Activated B cell treated with CpG ODN at 0.5 μM for 24 hours (primary cell): ENCODE data around the gene TMEM63B. TPM values are rescaled to one million over a fixed set of nuclear protein-coding genes. Genes with fewer than 3 reads are reported as not detected.

Experiments used
- ATAC-seq: fragments of 200-7000 bp; cut with Tn5 transposase; one replicate; pipeline ENCODE4 v1.10.0; 2021; ENCODE audit warnings: low read depth, mild to moderate bottlenecking, moderate library complexity
- CTCF ChIA-PET: fragments of 350-600 bp; sonication (Branson Sonifier 250); formaldehyde crosslinking; loops from one replicate; lab custom pipeline; 2021; ENCODE audit warnings: antibody characterized with exemption; lab: Charles Lee
- POLR2A ChIA-PET: fragments of 350-600 bp; sonication (Branson Sonifier 250); formaldehyde crosslinking; loops from one replicate; lab custom pipeline; 2021; ENCODE audit warnings: antibody characterized with exemption; lab: Charles Lee
- DNase-seq: peaks from one replicate; pipeline ENCODE4 v3.0.0; 2022
- H3K27ac Mint-ChIP-seq: one replicate; pipeline ENCODE4 v1.8.0; 2020; ENCODE audit warnings: mixed read lengths
- H3K27me3 Mint-ChIP-seq: one replicate; pipeline ENCODE4 v1.8.0; 2021; ENCODE audit warnings: mixed read lengths
- H3K36me3 Mint-ChIP-seq: one replicate; pipeline ENCODE4 v1.8.0; 2021; ENCODE audit warnings: low read depth, mixed read lengths
- H3K4me1 Mint-ChIP-seq: one replicate; pipeline ENCODE4 v1.8.0; 2021; ENCODE audit warnings: mixed read lengths
- H3K4me3 Mint-ChIP-seq: one replicate; pipeline ENCODE4 v1.8.0; 2020; ENCODE audit warnings: mild to moderate bottlenecking, mixed read lengths
- H3K9me3 Mint-ChIP-seq: one replicate; pipeline ENCODE4 v1.8.0; 2020; ENCODE audit warnings: mixed read lengths
- CTCF ChIP-seq: fragments of 200-600 bp; IDR thresholded peaks from one replicate; pipeline ENCODE4 v1.8.0; 2022; ENCODE audit warnings: antibody characterized with exemption, mild to moderate bottlenecking
- intact Hi-C: fragments of 100-400 bp; cut with micrococcal nuclease; formaldehyde crosslinking; loops from one replicate; pipeline ENCODE4 v1.15.1; 2024
- total RNA-seq: library from RNA; stranded (reverse); gene quantifications from 2 replicates; pipeline ENCODE4 v1.2.3, GENCODE V29; 2022

TMEM63B gene
- 12.3 and 13.9 TPM in 2 replicates for total RNA-seq

DNA sequence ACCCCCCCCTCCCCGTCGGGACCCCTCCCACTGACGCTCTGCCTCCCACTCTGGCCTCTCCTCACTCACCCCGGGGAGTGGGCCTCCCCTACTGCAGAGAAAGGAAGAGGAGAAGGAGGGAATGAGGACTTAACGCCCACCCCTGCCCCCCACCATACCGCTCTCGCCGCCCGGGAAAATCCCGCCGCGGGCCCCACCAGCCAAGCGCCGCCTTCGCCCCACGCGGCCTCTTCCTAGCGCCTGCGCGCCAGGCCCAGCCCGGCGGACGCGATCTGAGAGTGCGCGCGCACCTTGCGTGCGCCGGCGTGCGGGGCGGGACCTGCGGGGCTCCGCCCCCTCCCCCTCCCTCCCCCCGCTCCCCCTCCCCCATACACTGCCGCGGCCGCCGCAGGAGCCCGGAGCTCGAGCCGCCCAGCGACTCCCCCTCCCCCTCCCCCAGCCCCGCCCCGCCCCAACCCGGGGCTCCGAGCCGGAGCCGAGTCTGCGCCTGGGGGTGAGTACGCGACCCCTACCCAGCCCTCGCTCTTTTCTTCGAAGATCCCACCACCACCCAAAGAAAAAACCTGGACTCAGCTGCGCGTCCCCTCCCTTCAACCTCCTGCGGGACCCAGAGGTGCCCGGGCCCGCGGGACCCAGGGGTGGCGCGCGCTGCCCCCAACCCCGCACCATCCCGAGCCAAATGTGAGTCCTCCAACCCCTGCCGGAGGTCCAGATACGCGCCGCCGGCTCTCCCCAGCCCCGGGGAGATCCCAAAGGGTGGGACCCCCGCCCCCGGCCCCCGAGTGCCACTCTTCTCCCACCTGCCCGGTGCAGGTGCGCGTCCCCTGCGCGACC is at the start of gene TMEM63B, which contains the start of gene MRPL14:
Gene TMEM63B (plus strand): TSS at position 369 of the 834 bp plus-strand sequence. CDS start 7,031 bp downstream, outside the sequence.
Gene MRPL14 (minus strand): TSS at position 267 of the 834 bp plus-strand sequence. CDS start 10,841 bp downstream, outside the sequence.
- H3K4me1 Mint-ChIP-seq, result peaks cover 50% of the 10 kb centered on the region
- peak within 1 kb of the TSS; percentile 95 for H3K27ac Mint-ChIP-seq
- peak within 1 kb of the TSS; percentile 93 for H3K4me3 Mint-ChIP-seq
- peaks cover 13% of the 10 kb centered on the region for H3K36me3 Mint-ChIP-seq
- POLR2A ChIA-PET, result interaction anchor here (0.6 to 1.4 kb wide), 13 partner anchors 9 to 552 kb away, joined by 3 to 11 read pairs (median 4); partner anchors contain the start of genes CDC5L, GTPBP2, HSP90AB1 and POLH
- H3K9me3 Mint-ChIP-seq, result no peaks in the 10 kb centered on the region
- peak; percentile 87 for ATAC-seq
- DNase-seq, result peak; percentile 89
- CTCF ChIA-PET, result no interaction called here
- intact Hi-C loops, result loop anchor here (1.0 to 5.0 kb wide), 7 partner anchors 23 to 499 kb away; partner anchors contain the start of genes AARS2, GTPBP2, HSP90AB1 and NFKBIE
- no peak for TF ChIP-seq CTCF
- H3K27me3 Mint-ChIP-seq, result no peaks in the 10 kb centered on the region

DNA sequence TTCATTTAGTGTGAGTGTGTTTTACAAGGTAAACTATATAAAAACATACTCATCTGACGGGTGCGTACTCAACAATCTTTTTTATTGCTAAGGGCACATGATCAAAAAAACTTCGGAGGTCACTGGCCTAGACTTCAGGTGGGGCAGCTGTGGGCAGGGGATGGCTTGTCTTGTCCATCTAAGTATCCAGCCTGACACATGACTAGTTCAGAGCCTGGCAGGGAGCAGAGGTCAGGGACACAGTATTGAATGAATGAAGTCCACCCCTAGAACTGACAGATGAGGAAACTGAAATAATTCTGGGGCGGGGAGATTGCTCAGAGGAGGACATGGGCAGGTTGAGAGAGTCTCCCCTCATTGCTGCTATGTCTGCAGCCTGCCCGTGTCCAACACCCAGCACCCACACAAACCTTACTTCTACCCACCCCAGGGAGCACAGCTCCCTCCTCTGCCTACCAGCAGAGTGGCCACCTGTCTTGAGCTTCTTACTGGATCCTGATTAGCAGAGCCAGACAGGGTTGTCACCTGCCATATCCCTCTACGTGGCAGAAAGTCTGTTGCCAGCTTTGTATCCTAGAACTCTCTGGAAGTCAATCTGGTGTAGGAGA is 49.0 kb upstream of the TMEM63B start:
- intact Hi-C loops, result loop anchor here (2.0 kb wide), 1 partner anchor 572 kb away; no protein-coding TSS in a partner anchor
- no peak for TF ChIP-seq CTCF
- ChIA-PET CTCF (interaction anchor here (0.8 to 4.0 kb wide), 19 partner anchors 12 to 504 kb away, joined by 3 to 52 read pairs (median 5); partner anchors contain the start of genes RSPH9 and VEGFA), POLR2A (interaction anchor here (1.0 to 2.4 kb wide), 2 partner anchors 308 to 470 kb away, joined by 3 to 9 read pairs; partner anchors contain the start of gene VEGFA)
- H3K4me1 Mint-ChIP-seq, result peaks cover 15% of the 10 kb centered on the region
- no peaks in the 10 kb centered on the region for H3K36me3 Mint-ChIP-seq
- H3K9me3 Mint-ChIP-seq, result no peaks in the 10 kb centered on the region
- DNase-seq, result no peak
- peaks cover 22% of the 10 kb centered on the region for H3K27me3 Mint-ChIP-seq
- no peak for ATAC-seq
- no peak overlapping the region for H3K27ac Mint-ChIP-seq
- H3K4me3 Mint-ChIP-seq, result no peak overlapping the region

- no peak overlapping the region for H3K27ac Mint-ChIP-seq
- POLR2A ChIA-PET, result interaction anchor here (1.0 to 2.4 kb wide), 3 partner anchors 309 to 471 kb away, joined by 3 to 9 read pairs (median 3); partner anchors contain the start of gene VEGFA
Observed at GRCh38 chr6:44078827-44079671, 48.3 kb upstream of the TMEM63B start.

More at GRCh38 chr6:44078827-44079671, 48.3 kb upstream of the TMEM63B start:
- H3K36me3 Mint-ChIP-seq, result no peaks in the 10 kb centered on the region
- CTCF ChIA-PET, result interaction anchor here (0.8 to 4.0 kb wide), 20 partner anchors 13 to 505 kb away, joined by 3 to 52 read pairs (median 4); partner anchors contain the start of genes RSPH9 and VEGFA
- ATAC-seq (peak; percentile 72), DNase-seq (peak; percentile 46)
- peaks cover 18% of the 10 kb centered on the region for H3K27me3 Mint-ChIP-seq
- H3K9me3 Mint-ChIP-seq, result no peaks in the 10 kb centered on the region
- TF ChIP-seq CTCF, result no peak
- intact Hi-C loops, result loop anchor here (1.0 to 2.0 kb wide), 5 partner anchors 310 to 572 kb away; no protein-coding TSS in a partner anchor
- H3K4me3 Mint-ChIP-seq, result no peak overlapping the region
- peaks cover 9% of the 10 kb centered on the region for H3K4me1 Mint-ChIP-seq
